ENCODE measurements around the gene ABRAXAS1. TPM values are rescaled to one million over a fixed set of nuclear protein-coding genes. Genes with fewer than 3 reads are reported as not detected.
"Not testable (repeated sequence)": the region's sequence is repeated elsewhere in the genome, so short reads cannot be mapped to it uniquely, and the experiment has no call there.

Gene ABRAXAS1
- total RNA-seq, 1 donor from 2014 or later = 13.6 TPM

DNA sequence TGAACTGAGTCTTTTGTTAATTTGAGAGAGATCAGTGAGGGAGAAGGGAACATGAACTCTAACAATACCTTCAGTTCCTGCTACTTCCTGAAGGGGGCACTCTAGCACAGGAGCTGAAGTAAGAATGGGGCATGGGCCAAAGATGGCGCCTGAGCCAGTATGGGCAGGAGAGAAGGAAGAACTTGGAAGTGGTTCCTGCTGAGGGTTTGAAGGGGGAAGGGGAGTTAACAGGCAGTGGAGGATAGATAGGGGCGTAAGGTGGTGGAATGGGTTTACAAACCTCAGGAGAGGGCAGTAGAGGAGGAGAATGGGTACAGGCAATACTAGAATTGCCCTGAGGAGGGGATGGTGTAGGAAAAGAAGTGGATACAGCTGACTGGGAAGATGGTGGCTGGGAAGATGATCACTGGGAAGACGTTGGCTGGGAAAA lies 24.3 kb upstream of the ABRAXAS1 start:
- H3K4me3 Mint-ChIP-seq (ENCODE audit: unreplicated experiment); H3K4me1 ChIP-seq (ENCODE audit: insufficient read depth, low read length); H3K27ac Mint-ChIP-seq (ENCODE audit: unreplicated experiment); FAIRE-seq; H3K36me3 ChIP-seq (ENCODE audit: insufficient read depth, low read length); H3K36me3 Mint-ChIP-seq (ENCODE audit: low read depth, unreplicated experiment); H3K27ac ChIP-seq (ENCODE audit: low read depth, low read length); H3K4me1 Mint-ChIP-seq (ENCODE audit: low read depth, unreplicated experiment); H3K9ac ChIP-seq (ENCODE audit: low read length); H3K79me2 ChIP-seq (ENCODE audit: insufficient read depth, low read length); H3K9me3 ChIP-seq (ENCODE audit: insufficient read depth, low read depth, low read length); H4K20me1 ChIP-seq (ENCODE audit: insufficient read depth, low read length); H3K9me3 Mint-ChIP-seq (ENCODE audit: unreplicated experiment); H3K27me3 Mint-ChIP-seq (ENCODE audit: low read depth, unreplicated experiment); H3K4me2 ChIP-seq (ENCODE audit: low read length); H3K27me3 ChIP-seq (ENCODE audit: insufficient read depth, low read length); H3K4me3 ChIP-seq (ENCODE audit: insufficient read depth, low read depth, low read length): not testable (repeated sequence)
- peak; percentile 14 for DNase-seq (ENCODE audit: low read depth)
- peak overlapping the region; percentile 49 for H2AFZ ChIP-seq (ENCODE audit: low read depth, low read length)
- TF ChIP-seq, protein P1, sequence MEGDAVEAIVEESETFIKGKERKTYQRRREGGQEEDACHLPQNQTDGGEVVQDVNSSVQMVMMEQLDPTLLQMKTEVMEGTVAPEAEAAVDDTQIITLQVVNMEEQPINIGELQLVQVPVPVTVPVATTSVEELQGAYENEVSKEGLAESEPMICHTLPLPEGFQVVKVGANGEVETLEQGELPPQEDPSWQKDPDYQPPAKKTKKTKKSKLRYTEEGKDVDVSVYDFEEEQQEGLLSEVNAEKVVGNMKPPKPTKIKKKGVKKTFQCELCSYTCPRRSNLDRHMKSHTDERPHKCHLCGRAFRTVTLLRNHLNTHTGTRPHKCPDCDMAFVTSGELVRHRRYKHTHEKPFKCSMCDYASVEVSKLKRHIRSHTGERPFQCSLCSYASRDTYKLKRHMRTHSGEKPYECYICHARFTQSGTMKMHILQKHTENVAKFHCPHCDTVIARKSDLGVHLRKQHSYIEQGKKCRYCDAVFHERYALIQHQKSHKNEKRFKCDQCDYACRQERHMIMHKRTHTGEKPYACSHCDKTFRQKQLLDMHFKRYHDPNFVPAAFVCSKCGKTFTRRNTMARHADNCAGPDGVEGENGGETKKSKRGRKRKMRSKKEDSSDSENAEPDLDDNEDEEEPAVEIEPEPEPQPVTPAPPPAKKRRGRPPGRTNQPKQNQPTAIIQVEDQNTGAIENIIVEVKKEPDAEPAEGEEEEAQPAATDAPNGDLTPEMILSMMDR (IDR thresholded peaks at IDR 0.05; ENCODE audit: insufficient read depth, low read depth, low read length) = peak; percentile 63

DNA sequence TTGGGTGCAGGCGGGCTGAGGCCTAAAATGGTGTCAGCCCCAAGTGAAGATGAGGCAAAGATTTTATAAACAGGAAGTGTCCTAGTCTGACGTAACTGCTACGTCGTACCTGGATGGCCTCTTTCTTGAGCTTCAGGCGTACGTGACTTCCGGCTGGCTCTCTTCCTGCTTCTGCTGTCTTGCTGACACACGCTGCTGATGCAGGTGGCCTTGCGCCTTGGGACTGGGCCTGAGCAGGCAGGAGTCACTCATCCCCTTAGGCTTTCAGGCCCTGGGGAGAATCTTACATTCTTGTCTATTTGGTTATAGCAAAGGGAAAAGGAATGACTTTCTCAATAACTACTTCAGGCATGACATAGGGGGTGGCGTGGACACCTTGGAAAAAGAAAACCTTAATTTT lies 20.1 kb upstream of the ABRAXAS1 start:
- no peaks in the 10 kb centered on the region for H3K4me1 Mint-ChIP-seq (ENCODE audit: low read depth, unreplicated experiment)
- H3K27ac ChIP-seq (ENCODE audit: low read depth, low read length) = no peak overlapping the region
- no peaks in the 10 kb centered on the region for H3K36me3 ChIP-seq (ENCODE audit: insufficient read depth, low read length)
- no peak overlapping the region for H3K4me3 ChIP-seq (ENCODE audit: insufficient read depth, low read depth, low read length)
- H3K27me3 Mint-ChIP-seq (ENCODE audit: low read depth, unreplicated experiment) = peaks cover 8% of the 10 kb centered on the region
- TF ChIP-seq, protein P1 (IDR thresholded peaks at IDR 0.05; ENCODE audit: insufficient read depth, low read depth, low read length) = no peak
- no peak for TF ChIP-seq EZH2 (IDR thresholded peaks at IDR 0.05; ENCODE audit: insufficient read depth, low read length)
- no peaks in the 10 kb centered on the region for H4K20me1 ChIP-seq (ENCODE audit: insufficient read depth, low read length)
- no peak overlapping the region for H2AFZ ChIP-seq (ENCODE audit: low read depth, low read length)
- H3K27ac Mint-ChIP-seq (ENCODE audit: unreplicated experiment) = no peak overlapping the region
- DNase-seq (ENCODE audit: low read depth) (no peak), FAIRE-seq (no peak)
- H3K27me3 ChIP-seq (ENCODE audit: insufficient read depth, low read length) = no peaks in the 10 kb centered on the region
- H3K9me3 Mint-ChIP-seq (ENCODE audit: unreplicated experiment) = peaks cover 4% of the 10 kb centered on the region
- H3K9ac ChIP-seq (ENCODE audit: low read length) = no peak overlapping the region
- no peak overlapping the region for H3K4me2 ChIP-seq (ENCODE audit: low read length)
- no peaks in the 10 kb centered on the region for H3K79me2 ChIP-seq (ENCODE audit: insufficient read depth, low read length)
- no peak overlapping the region for H3K4me3 Mint-ChIP-seq (ENCODE audit: unreplicated experiment)
- H3K4me1 ChIP-seq (ENCODE audit: insufficient read depth, low read length) = no peaks in the 10 kb centered on the region
- H3K36me3 Mint-ChIP-seq (ENCODE audit: low read depth, unreplicated experiment) = no peaks in the 10 kb centered on the region
- H3K9me3 ChIP-seq (ENCODE audit: insufficient read depth, low read depth, low read length) = no peaks in the 10 kb centered on the region

DNA sequence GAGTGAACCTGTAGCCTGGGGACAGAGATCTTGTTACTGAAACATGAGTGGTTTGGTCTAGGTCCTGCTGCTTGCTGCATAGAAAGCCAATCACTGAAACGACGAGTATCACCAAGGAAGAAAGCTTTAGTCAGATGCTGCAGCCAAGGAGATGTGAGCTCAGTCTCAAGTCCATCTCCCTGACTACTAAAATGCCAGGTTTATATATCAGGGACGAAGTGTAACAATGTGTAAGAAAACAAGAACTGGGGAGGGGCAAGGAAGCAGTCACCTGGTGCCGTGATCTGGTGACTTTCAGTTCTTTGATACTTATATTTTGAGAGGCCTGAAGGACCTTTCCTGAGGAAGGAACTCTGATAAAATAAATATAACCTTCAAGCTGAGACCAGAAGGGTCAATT lies 19.6 kb upstream of the ABRAXAS1 start:
- H3K4me1 ChIP-seq (ENCODE audit: insufficient read depth, low read length) = no peaks in the 10 kb centered on the region
- TF ChIP-seq, protein P1 (IDR thresholded peaks at IDR 0.05; ENCODE audit: insufficient read depth, low read depth, low read length) = no peak
- Mint-ChIP-seq H3K9me3 (ENCODE audit: unreplicated experiment) (peaks cover 4% of the 10 kb centered on the region), H3K4me3 (ENCODE audit: unreplicated experiment) (no peak overlapping the region), H3K27ac (ENCODE audit: unreplicated experiment) (no peak overlapping the region), H3K36me3 (ENCODE audit: low read depth, unreplicated experiment) (no peaks in the 10 kb centered on the region), H3K27me3 (ENCODE audit: low read depth, unreplicated experiment) (peaks cover 8% of the 10 kb centered on the region), H3K4me1 (ENCODE audit: low read depth, unreplicated experiment) (no peaks in the 10 kb centered on the region)
- H3K4me2 ChIP-seq (ENCODE audit: low read length) = no peak overlapping the region
- no peak for DNase-seq (ENCODE audit: low read depth)
- no peak overlapping the region for H2AFZ ChIP-seq (ENCODE audit: low read depth, low read length)
- H3K4me3 ChIP-seq (ENCODE audit: insufficient read depth, low read depth, low read length) = no peak overlapping the region
- H3K9me3 ChIP-seq (ENCODE audit: insufficient read depth, low read depth, low read length) = no peaks in the 10 kb centered on the region
- no peak overlapping the region for H3K27ac ChIP-seq (ENCODE audit: low read depth, low read length)
- no peak overlapping the region for H3K9ac ChIP-seq (ENCODE audit: low read length)
- FAIRE-seq = no peak
- H3K79me2 ChIP-seq (ENCODE audit: insufficient read depth, low read length) = no peaks in the 10 kb centered on the region
- no peaks in the 10 kb centered on the region for H3K36me3 ChIP-seq (ENCODE audit: insufficient read depth, low read length)
- H3K27me3 ChIP-seq (ENCODE audit: insufficient read depth, low read length) = no peaks in the 10 kb centered on the region
- no peaks in the 10 kb centered on the region for H4K20me1 ChIP-seq (ENCODE audit: insufficient read depth, low read length)
